GM18526 (cell line): ENCODE data around the gene PLCG2.

Experiments
- POLR2A ChIP-seq: IDR thresholded peaks from 3 replicates; pipeline ENCODE4 v1.6.1; 2011; ENCODE audit not compliant: insufficient read length; ENCODE audit errors: extremely low read depth

Gene PLCG2

GRCh38 chr16:81861915-81862314 lies 82.8 kb downstream of the PLCG2 start:
- no peak for TF ChIP-seq POLR2A

DNA sequence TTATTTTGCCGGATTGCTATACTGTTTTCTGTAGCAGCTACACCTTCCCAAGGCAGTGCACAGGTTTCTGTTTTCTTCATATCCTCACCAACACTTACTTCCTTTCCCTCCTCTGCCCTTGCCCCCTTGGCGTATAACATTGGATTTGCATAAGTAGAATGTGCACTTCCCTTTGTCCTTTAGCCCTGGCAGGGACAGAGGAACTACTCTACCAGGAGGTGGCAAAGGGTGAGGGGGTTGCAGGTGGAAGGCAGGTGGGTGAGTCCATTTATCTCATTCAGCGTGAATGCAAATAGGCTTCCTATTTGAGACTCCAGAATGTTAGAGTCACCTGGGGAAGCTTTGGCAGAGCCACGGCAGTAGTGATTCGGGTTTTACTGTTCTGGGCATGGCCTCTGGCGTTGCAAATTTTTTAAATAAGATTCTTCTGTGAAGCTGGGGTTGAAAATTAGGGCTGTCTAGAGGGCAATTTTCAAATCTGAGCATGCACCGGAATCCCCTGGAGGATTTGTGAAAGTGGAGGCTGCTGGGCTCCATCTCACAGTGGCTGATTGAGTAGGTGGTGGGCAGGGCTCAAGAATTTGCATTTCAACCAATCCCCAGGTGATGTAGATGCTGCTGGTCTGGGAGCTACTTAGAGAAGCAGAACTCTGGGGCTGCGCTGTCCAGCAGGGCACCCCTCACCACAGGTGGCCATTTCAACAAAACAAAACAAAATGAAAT lies 84.7 kb downstream of the PLCG2 start:
- no peak for TF ChIP-seq POLR2A

GRCh38 chr16:81864646-81865382 lies 85.7 kb downstream of the PLCG2 start:
- TF ChIP-seq POLR2A = no peak

DNA sequence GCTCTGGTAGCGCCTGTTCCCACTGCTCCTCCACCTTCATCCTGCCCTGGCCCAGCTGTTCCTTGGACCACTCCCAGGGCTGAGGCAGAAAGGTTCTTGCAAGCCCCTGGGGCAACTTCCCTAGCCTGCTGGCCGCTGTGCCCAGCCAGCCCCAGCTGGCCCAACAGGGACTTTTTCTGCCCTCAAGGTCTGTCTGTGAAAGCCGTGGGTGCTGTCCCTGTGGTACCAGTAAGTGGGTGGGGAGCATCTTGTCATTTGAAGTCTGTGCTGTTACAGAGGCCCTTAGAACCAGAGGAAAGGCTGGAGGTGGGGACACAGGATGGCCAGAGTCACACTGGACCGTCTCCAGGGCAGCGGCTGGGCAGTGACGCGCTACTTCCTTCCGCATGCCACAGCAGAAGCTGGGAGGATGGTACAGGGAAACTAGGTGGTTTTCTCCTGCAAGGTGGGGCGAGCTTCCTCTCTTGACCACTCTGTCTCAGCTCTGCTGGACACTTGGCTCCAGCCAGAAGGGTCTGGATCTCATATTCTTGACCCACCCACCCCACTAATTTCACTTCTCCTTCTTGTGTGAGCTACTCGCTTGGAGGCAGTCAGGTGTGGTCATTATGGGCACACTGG lies 87.8 kb downstream of the PLCG2 start:
- TF ChIP-seq POLR2A = no peak

GRCh38 chr16:81868057-81868748 lies 89.1 kb downstream of the PLCG2 start:
- no peak for TF ChIP-seq POLR2A

DNA sequence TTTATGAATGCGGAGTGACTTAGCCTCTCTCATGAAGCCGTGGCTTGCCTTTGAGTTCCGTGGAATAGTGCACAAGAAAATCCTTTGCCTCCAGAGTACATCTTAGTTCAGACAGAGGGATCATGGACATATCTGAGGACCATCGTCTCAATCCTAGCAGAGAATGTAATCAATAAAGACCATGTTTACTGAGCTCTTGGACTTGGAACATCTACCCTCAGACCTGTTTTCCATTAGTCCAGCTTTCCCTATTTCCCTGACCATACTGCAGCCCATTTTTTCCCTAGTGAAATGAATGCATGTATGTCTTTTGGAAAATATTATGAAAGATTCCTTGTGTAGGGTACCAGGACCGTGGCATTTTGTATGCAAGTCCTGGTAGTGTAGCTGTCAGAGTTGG lies 90.2 kb downstream of the PLCG2 start:
- TF ChIP-seq POLR2A = no peak

DNA sequence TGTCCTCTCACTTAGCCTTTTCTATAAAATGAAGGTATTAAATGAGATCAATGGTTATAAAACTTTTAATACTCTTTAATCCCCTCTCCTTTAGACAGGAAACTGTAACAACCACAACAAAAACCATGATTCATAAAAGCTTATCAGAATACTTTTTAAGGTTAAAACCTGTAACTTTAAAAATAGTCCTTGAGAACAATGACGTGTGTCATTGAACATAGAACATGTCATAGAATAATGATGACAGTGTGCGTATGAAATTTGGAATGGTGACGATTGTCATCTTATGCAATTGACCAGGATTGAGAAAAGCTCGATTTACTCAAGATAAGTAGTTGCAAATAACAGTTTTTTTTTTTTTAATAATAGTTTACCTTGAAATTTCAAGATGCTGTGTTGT lies 94.1 kb downstream of the PLCG2 start:
- no peak for TF ChIP-seq POLR2A

DNA sequence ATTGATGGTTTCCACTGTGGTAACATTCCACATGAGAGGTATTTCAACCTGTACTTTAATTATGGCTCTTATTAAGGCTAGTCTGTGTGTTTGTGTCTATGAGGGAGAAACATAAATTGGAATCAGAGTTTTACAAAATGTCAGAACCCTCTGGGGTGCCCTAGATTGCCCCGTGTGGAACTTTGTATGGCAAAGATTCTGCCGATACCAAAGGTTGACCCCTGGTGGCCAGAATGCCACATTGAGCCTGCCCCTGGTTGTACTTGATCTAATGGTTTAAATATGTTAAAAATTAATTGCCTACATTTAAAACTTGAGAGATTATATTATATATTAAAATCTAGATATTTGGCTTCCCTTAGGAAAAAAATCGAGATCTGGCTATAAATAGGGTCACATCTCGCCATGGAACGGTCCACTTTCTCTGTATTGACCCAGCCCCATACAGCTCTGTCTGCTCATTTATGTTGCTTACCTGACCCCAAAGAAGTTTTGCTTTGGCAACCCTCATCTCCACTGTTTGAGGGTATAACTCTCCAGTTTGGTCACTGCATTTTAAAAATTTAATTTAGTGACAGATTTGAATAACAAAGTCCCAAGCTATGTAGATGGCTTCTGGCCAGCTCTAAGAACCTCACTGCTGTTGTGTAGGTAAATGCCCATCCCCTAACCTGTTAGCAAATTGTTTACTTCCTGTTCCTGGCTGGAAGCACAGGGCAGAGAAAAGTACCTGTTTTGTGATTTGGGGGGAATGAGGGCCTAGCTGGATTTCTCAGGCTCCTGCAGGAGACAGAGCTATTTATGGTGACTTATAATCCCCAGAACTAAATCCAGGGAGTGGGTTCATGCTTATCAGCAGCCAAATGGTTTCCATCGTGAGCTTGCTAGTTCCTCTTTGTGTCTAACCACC lies 95.0 kb downstream of the PLCG2 start:
- no peak for TF ChIP-seq POLR2A

DNA sequence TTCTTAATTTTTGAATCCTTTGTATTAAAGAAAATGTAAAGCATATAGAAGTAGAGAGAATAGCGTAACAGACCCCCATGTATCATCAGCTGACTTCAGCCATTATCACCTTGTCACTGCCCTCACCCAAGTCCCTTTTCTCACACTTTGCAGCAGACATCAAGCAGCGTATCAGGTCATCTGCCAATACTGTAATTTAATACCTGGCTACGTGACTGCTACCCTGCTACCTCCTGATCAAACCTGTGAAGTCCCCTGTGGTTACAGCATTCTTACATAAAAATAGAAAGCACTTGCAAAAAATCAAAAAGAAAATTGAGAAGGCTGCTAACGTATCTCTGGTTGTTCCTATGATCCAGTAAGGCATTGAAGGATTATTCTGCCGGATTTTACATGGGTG lies 96.4 kb downstream of the PLCG2 start:
- TF ChIP-seq POLR2A = no peak

DNA sequence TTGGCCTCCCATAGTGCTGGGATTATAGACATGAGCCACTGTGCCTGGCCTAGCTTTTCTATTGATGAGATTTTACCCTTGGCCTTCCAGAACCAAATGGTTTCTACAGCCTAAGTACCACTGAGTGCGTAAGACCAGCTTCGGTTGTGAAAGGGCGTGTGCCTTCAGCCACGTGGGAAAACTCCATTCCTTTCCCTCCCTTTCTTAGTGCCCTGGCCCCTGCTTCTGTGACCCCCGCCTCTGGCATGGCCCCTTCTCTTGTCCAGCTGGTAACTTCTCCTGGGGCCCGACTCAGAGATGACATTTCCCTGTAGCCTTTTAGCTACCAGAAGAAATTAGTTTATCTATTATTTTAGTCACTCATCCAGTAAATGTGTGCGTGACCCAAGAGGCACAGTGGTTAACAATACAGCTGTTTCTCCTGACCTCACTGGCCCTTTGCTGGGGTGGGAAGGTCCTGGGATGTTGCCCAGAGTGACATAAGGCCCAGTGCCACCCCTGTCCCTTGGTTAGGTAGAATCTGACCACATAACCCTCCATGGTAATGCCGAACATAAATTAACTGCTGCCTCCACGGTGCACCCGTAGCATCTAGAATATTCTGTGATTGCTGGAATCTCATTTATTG lies 97.3 kb downstream of the PLCG2 start:
- TF ChIP-seq POLR2A = no peak

DNA sequence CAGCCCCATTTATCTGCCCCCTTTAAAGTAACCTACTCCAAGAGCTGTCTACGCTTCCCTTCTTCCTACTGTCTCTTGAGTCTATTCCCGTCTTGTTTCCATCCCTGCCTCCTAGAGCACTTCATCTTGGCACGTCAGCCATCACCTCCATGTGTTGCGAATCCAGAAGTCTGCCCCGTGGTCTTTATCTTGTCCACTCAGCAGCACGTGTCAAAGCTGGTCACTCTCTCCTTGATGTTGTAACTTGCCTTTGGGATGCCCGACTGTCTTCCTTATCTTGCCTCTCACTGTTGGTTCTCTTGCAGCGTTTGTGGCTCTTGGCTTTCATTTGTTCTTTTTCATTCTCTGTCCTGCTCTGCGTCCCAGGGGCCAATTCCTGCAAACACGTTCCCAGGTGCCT lies 99.4 kb downstream of the PLCG2 start:
- no peak for TF ChIP-seq POLR2A

DNA sequence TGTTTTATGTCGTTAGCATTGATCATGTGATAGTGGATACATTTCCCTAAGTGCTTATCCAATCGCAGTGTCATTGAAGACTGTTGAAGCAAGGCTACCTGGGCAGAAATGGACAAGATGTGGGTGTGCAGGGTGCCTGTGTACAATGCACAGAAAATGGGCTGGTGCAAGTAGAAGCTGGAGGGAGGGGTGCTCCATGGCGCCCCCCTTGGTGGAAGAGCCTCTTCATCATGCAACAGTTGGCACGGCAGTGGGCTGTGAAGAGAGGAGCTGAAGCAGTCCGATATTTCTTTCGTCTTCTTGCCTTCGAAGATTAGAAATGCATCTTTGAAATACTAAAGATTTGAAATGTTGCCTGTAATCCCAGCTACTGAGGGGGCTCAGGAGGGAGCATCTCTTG lies 100.5 kb downstream of the PLCG2 start:
- TF ChIP-seq POLR2A = no peak

- TF ChIP-seq POLR2A = no peak
These were observed 101.7 kb downstream of the PLCG2 start for GRCh38 chr16:81880816-81881215.

DNA sequence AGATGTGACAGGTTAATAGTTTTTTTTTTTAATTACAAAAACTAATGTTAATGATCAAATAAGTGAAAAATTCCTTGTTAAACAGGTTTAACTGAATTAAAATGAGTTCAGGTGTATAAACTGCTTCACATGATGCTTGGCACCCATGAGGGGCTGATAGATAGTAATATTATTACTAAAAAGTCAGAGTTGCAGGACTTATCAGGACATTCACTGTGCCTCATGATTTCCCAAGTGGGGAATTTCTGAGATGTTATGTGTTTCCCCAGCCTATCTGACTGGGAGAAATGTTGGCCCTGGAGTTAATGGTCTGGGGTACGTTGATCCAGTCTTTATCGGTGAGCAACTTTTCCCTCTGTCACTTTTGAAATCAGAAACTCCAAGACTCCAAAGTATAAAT lies 102.1 kb downstream of the PLCG2 start:
- no peak for TF ChIP-seq POLR2A

- no peak for TF ChIP-seq POLR2A
These were observed 103.5 kb downstream of the PLCG2 start for GRCh38 chr16:81882559-81882958.

GRCh38 chr16:81883235-81883634 lies 104.1 kb downstream of the PLCG2 start:
- TF ChIP-seq POLR2A = no peak
